Frontal cortex (tissue), 4 donors: ENCODE results near the gene ZNF775. TPM values are rescaled to one million over a fixed set of nuclear protein-coding genes. Genes with fewer than 3 reads are reported as not detected.

Source experiments
- DNase-seq, 2 donors: peaks; one replicate each; pipeline ENCODE4 v3.0.0; 2012; ENCODE audit warnings: low spot score in 2 of 2
- FAIRE-seq: peaks from 2 replicates; lab custom pipeline; 2012; peaks lifted over from hg19 to GRCh38; lab: Jason Lieb, UNC
- total RNA-seq: library from RNA; depleted of rRNA; stranded (reverse); fragments of >200 nt; gene quantifications from one replicate; pipeline ENCODE4 v1.2.3, GENCODE V29; 2014
- donor health status: control.
- donor health status: control.
- donor health status: control.

The ZNF775 gene
- total RNA-seq, 1 donor from 2014 or later: 10.2 TPM

DNA sequence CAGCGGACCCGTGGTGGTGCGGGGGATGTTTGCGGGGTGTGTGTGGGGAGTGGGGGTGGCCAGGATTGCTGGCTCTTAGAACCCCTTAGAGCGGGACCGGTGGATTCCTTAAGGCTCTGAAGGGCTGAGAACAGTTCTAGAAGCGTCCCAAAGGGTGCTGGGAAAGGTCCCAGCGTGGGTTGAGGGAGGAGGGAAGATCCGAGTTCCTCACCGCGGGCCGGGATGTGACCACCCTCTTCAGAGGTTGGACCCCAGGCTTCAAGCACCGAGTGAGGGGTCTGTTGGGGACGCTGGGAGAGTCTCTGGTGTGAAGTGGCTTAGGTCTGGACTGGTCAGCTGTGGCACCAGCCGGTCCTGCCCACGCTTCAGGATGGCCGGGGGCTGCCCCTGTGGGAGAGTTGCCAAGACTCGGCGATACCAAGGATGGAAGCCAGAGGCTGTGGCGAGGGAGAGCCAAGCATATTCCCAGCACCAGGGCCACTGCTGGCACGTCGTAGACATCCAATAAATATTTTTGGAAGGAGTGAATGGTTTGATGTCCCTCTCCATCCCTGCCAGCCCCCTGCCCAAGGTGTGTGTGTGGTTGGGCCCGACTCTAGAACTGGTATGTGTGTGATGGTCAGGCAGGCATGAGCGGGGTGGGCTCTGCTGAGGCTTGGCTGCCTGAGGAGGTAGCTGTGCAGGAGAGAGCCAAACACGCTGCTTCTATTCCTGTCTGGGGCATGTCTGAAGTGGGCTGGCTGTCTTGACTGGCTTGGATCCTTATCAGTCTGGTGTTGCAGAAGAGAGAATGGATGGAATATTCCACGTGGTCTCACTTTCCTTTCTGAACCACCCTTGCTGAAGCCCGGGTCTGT lies 19.2 kb downstream of the ZNF775 start:
- no peak for DNase-seq
- FAIRE-seq: no peak

DNA sequence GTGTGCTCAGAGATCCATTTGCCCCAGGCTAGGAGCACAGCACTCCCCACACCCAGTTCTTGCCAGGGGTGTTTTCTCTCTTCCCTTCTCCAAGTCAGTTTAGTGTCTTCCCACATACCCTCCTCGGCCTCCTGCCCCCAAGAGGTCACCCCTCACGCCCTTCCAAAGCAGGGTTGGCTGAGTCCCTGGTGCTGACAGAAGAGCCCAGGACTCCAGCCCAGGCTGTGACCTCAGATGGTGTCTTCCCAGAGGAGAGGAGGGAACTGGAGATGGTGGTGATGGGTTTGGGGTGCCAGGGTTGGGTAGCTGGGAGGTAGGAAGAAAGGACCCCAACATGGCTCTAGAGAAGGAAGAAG lies 19.8 kb downstream of the ZNF775 start:
- DNase-seq: no peak

DNA sequence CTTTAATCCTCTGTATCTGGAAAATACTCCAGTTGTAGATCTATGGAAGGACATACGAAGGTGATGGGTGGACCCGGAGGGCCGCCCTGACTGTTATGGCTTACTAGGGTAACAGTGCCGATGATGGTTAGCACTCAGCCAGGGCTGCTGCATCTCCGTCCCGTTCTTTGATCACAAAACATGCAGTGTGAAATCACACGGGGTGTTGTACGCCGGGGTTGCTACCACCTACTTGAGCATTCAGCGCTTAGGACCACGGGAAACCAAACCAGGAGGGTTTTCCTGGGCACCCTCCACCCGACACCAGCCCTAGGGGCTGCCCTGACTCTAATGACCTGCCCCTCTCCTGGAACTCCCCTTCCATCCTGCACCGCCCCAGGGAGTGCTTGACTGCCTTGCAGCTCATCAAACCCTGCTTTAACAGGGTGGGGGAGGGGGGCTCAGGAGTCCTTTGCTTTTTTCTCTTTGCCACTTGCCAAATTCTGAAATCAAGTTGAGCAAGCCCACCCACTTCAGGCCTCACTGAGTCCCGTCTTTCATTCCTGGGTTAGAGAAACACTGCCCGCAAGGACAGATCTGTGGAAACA lies 20.4 kb downstream of the ZNF775 start:
- DNase-seq (no peak), FAIRE-seq (no peak)

More for the DNA sequence above, 19.8 kb downstream of the ZNF775 start:
- no peak for FAIRE-seq

DNA sequence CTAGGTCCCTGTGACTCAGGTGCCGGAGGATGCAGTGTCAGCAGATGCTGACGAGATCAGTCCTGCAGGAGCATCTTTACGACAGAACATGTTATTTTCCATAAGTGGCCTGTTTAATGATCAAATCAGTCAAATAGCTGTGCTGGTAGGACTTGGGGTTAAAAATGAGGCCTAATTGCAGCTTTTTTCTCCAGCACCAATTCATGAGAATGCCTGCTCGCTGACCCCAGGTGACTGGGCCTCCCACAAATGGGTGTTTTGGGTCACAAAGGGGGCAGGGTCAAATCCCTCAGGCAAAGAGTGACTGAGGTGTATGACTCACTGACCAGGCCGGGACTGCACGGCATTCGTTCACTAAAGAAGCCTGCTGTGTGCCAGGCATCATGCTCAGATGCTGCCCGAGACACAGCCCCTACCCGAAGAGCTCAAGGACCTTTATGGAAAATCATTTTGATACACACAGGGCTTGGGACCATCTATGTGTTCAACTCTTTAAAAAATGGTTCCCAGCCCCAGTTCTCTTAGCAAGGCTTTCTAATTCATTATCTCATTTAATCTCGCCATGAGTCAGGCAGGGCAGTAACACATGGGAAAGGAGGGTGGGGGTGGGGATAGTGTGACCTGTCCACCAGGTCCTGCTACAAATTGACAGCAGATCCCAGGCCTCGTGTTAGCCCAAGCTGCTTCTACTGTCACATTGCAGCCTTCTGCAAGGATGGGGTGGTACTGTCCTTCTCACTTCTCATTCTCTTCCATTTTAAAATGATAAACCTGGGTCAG lies 21.1 kb downstream of the ZNF775 start:
- DNase-seq: no peak
- no peak for FAIRE-seq

DNA sequence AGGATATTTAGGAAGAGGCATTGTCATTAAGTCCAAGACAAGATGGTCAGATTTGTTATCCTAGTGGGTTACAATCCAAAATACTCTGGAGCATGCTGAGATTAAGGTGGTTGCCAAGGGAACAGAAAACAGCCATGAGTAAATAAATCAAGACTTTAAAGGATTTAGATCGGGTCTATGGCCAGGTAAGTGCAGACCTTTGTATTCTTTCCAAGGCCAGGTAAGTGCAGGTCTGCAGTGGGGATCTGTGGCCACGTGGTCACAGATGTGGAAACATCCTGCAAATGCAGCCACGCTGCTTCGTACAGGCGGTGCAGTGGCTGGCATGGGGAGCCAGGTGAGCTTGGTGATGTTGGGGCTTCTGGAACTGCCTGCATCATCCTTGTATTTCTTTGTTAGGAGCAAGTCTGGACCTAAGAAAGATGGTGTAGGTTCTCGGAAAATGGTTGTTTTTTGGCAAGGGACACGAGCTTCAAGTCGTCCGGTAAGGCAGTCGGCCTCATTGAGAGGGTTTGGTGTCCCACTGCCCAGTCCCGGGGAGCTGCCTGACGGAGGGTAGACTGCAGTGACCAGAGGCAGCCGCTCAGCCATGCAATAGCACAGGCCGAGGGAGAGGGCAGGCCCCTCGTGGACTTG lies 21.8 kb downstream of the ZNF775 start:
- FAIRE-seq (no peak), DNase-seq (no peak)

DNA sequence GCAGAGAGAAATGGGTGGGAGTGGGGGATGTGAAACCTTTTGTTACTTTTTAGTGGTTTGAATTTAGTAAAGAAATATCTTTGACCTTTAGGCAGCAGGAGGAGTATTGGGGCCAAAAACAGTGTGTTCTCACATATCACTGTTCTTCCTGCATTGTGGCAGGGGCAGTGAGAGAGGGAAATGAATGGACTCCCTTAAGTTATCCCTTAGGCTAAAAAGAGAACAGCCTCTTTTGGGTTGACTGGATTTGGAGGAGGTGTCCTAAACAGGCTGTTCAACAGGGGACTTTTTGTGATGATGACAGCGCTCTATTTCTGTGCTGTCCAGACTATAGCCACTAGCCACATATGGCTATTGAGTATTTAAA lies 22.3 kb downstream of the ZNF775 start:
- no peak for DNase-seq
- FAIRE-seq: no peak

DNA sequence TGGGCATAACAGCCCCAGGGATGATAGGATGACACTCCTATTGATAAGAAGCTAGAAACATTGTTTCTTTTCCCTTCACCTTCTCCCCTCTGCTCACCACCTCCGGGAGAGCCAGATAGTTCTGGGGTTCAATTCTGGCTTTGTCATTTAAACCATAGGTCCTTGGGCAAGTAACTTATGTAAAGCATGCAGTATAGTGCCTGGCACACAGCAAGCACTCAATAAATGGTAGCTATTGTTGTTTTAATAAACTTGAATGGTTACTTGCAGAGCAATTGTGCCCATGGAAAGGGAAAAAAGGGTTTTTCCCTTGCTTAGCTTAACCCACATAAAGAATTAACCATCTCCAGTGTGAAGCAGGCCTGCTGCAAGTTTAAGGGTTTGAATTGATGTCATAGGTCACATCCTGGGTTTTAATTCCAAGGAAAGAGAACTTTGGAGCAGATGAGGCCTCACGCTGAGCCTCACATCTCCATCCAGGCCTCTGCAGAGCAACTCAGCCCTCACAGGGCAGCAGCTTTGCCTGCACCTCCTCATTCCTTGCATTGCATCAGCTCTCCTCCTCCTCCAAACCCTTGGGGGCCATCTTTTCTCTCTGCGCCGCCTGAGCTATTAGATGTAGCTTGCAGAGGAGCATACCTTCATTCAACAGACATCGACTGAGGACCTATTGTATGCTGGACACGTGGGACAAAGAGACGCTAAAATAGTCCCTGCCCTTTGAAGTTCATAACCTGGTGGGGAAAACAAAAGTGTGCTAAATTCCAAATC lies 22.9 kb downstream of the ZNF775 start:
- DNase-seq (no peak), FAIRE-seq (no peak)

DNA sequence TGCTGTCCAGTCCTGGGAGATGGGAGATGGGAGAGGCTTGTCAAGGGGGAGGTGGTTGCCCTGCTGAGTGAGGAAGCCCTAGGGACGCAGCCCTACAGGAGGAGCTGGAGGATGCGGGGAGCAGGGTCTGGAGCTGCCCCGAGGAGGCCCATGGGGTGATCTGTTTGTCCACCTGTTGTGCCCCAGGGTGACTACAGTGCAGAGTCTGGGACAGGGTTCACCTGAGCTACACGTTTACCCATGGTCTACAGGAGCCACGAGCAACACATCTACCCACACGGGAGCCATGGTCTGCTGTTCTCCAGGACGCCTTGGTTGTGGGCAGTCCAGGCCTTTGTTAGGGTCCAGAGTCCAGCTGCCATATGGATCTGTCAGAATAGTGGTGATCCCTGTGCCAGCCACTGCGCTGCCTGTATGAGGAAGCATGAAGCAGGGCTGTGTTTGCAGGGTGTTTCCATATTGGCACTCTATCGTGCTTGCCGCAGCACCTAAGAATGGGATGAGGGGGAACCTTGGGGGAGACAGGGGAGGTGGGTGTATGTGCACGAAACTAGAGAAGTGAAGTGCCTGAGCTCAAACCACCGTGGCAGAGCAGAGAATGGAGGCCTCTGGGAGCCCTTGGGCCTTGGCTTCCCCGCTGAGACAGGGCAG lies 23.7 kb downstream of the ZNF775 start:
- FAIRE-seq (no peak), DNase-seq (no peak)

DNA sequence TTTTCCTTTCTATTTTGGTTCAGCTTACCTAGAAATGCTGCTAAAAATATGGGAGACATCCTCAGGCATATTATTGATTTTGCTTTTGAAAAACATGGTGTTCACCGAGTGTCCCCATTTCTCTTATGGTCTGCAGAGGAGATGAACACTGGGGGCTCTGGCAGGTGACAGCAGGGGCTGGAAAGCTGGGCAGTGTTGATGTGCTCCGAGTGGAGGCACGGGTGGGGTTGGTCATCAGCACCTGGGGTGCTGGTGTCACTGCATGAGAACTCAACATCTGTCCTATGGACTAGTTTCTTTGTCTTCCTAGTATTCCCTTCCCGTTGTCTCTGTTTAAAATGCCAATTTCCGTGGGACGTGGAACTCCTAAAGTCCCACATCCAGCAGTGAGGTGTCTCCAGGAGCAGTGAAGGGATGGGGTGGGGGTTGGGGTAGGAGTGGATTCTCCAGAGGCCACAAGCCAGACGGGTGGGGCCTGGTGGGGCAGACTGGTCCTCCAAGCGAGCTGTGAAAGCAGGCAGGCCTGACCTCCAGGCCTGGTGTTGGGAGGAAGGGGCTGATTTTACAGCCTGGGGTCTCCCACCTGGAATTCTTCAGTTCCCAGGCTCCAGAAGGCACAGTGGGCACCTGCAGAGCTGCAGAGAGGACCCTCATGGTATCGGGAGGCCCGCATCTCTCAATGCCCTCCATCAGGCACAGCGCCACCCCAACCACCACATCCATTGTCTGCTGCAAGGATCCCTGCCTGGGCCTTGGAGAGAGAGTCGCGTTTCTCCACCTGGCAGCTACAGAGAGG lies 24.4 kb downstream of the ZNF775 start:
- FAIRE-seq: no peak
- DNase-seq: no peak

DNA sequence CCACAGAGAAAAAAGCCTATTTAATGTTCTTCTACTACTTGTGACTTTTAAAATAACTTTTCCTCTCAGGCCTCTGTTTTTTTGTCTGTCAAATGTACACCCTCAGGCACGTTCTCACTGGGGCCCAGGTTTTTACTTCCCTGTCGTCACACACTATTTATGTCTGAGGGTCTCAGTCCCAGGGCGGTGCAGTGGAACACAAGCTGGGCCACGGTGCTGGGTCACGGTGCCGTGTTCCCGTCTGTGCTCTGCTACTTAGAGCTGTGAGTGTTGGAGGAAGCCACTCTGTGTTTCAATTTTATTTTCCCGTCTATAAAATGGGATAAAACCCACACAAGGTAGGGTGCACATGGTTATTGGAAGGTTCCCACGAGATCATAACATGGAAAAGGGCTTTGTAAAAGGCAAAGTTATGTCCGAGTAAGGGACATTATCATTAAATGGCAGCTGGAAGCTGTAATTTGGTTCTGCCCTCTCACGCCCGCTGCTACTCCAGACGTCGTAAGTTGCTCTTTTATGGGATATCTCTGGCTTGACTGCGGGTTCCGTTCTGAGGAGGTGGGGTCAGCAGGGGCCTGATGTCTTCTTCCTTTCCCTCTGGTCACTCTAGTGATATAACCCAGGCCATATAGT lies 25.2 kb downstream of the ZNF775 start:
- FAIRE-seq: no peak
- DNase-seq: no peak

DNA sequence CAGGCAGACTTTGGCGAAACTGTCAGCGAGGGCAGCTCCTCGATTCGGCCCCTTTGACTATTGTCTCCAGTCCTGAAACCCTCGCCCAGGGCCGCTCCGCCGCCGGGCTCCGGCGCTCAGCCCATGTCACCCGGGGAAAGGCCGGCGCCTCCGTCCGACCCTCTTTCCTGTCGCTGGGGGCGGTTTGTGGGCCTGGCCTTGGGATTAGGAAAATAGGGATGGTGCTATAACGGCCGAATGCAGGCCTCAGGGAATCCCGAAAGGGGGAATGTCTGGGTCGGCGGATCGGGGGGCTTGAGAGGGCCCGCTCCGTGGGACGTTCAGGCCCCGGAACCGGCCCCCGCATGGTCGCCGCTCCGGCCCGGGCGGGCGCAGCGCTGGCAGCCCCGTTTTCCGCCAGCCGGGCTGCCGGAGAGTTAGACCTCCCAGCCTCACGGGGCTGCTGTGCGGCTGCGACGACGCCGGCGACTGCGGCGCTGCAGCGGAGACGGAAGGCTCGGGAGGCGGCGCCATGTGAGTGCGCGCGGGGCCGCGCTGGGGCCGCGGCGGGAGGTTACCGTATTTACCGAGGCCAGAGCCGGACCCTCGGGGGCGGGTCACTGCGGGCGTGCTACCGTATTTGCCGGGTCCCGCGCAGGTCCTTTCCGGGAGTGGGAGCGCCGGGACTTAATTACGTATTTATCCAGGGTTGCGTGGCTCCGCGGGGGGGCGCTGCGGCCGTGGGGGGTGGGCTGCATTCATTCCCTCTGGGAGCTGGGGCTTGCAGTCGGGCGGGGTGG lies 25.9 kb downstream of the ZNF775 start:
- DNase-seq: peak; percentile 95
- FAIRE-seq: no peak

DNA sequence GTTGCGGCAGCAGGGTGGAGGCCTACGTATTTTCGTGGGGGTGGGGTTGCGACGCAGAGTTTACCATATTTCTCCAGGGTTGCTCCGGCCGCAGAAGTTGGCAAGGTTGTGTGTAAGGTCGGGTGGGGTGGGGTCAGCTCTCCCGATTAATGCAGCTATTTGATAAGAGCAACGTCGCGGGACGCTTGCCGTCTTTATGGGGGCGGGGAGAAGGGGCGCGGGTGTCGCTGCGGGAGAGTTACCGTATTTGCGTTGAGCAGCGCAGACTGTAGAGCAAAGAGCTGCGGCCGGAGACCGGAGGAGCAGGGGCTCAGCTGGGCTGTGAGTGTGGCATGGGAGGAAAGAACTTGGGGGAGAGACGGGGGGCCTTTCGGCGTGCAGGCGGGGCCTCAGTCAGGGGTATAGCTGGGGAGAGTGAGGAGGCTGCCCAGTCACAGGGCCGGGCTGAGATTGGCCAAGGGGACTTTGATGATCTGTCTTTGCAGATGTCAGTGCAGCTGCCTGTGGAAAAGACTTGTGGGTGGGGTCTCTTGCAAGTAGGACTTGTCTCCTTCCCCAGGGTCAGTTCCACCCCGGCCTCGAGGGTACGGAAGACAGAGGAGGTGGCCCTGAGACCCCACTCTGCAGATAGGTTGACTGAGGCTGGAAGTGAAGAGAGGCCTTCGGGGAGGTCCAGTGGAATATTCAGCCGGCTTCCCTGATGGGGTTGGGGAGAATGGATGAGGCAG lies 26.6 kb downstream of the ZNF775 start:
- peak; percentile 57 to 68 for DNase-seq
- no peak for FAIRE-seq

DNA sequence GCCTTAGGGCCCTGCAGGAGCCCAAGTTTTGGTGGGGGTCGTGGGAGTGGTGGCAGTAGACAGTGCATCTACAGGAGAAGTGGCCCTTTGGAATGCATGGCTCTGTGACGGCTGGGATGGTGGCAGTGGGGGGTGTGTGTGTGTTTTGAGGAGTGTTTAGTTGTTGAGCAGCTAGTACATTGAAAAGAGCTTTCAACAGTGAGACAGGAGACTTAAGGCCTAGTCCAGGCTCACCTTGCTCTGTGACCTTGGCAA lies 27.1 kb downstream of the ZNF775 start:
- no peak for FAIRE-seq

DNA sequence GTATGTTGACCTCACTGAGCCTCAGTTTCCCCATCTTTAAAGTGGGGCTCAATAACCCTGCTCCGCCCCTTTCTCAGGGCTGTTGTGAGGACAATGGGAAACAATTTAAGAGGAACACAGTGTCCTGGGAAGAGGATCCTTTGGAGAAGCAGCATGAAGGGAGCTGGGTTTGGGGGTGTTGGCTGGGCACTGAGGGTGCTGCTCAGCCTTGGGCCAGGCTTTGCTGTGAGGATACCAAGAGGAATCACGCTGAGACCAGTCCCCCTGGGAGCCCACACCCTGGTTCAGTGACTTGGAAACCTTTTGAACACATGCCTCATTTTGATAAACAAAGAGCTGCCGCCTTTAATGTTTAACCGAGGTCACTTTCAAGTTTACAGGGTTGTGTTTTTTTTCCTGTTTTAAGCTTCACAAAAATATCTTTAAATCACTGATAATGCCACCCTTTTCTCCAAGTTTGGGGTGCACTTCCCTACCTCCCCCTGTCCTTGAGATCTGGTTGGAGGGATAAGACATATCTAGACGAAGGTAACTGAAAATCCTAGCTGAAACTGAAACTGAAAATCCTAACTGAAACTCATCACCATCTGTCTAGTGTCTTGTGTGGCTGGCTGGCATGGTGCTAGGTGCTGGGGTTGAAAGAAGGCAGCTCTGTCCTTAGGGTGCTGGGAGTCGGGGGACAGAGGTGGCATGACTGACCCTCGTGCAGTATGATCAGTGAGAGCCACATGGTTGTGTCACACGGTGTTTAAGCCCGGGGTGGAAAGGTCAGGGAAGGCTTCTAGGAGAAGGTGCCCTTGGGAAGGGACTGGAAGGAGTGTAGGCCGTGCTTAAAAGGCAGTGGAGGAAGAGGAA lies 27.7 kb downstream of the ZNF775 start:
- FAIRE-seq: no peak
- no peak for DNase-seq

More for the DNA sequence above, 27.1 kb downstream of the ZNF775 start:
- DNase-seq: no peak

DNA sequence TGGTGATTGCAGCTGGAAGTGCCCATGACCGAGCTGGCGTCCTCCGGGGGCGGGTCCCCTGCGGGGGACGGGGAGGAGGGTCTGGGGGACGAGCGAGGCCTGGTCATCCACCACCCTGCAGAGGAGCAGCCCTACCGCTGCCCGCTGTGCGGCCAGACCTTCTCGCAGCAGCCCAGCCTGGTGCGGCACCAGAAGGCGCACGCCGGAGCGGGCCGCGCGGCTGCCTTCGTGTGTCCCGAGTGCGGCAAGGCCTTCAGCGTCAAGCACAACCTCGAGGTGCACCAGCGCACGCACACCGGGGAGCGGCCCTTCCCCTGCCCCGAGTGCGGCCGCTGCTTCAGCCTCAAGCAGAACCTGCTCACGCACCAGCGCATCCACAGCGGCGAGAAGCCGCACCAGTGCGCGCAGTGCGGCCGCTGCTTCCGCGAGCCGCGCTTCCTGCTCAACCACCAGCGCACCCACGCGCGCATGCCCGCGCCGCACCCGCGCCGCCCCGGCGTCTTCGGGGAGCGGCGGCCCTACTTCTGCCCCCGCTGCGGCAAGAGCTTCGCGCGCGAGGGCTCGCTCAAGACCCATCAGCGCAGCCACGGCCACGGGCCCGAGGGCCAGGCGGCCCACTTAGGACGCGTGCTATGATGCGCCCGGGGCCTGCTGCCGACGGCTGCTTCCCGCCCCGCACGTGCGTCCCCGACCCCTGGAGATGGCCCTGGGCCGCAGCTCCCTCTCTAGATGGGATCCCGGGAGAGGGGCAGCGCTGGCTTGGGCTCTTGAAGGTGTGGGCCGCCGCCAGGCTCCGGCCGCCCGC lies 28.7 kb downstream of the ZNF775 start:
- DNase-seq: no peak
- FAIRE-seq: no peak
